ENCODE results near the gene SKAP1.

GRCh38 chr17:48443712-48444111 is 13.7 kb upstream of the SKAP1 start:
- TF ChIP-seq CTCF (IDR thresholded peaks at IDR 0.05) = no peak
- no peak for TF ChIP-seq EP300 (IDR thresholded peaks at IDR 0.05)
- TF ChIP-seq POLR2A (IDR thresholded peaks at IDR 0.05; ENCODE audit: low read depth) = no peak
- no peak for TF ChIP-seq POLR2AphosphoS5 (IDR thresholded peaks at IDR 0.05)

Measured in esophagus muscularis mucosa (tissue), 4 donors.